NT2/D1 (cell line): ENCODE data around the gene PPP1R12B.
"Not testable (repeated sequence)": the region's sequence is repeated elsewhere in the genome, so short reads cannot be mapped to it uniquely, and the experiment has no call there.

Experiments used
- DNase-seq: peaks from one replicate; pipeline ENCODE4 v3.0.0-alpha.2; 2011; ENCODE audit warnings: low read depth, low spot score
- H3K27me3 ChIP-seq: 2 replicates; pipeline ENCODE4 v1.6.0; 2011; ENCODE audit warnings: mild to moderate bottlenecking; ENCODE audit not compliant: insufficient read length, insufficient read depth
- H3K36me3 ChIP-seq: 2 replicates; pipeline ENCODE4 v1.6.1; 2011; ENCODE audit warnings: mild to moderate bottlenecking, low read length, mixed read lengths; ENCODE audit not compliant: insufficient read depth, insufficient read length
- H3K4me1 ChIP-seq: 2 replicates; pipeline ENCODE4 v1.5.1; 2011; ENCODE audit not compliant: insufficient read depth, insufficient read length
- H3K4me3 ChIP-seq: 2 replicates; pipeline ENCODE4 v1.5.1; 2011; ENCODE audit warnings: low read depth; ENCODE audit not compliant: insufficient read length
- H3K9ac ChIP-seq: 2 replicates; pipeline ENCODE4 v1.6.0; 2011; ENCODE audit warnings: low read depth; ENCODE audit not compliant: insufficient read length
- H3K9me3 ChIP-seq: 2 replicates; pipeline ENCODE4 v1.5.1; 2011; ENCODE audit warnings: mild to moderate bottlenecking, low read length; ENCODE audit not compliant: insufficient read depth
- SUZ12 ChIP-seq: IDR thresholded peaks from 2 replicates; pipeline ENCODE4 v1.6.1; 2011; ENCODE audit not compliant: insufficient read length, insufficient read depth; ENCODE audit errors: extremely low read depth
- YY1 ChIP-seq: IDR thresholded peaks from 2 replicates; pipeline ENCODE4 v1.6.1; 2011; ENCODE audit not compliant: insufficient read length, insufficient read depth
- ZNF274 ChIP-seq: IDR thresholded peaks from 2 replicates; pipeline ENCODE4 v1.6.1; 2011; ENCODE audit warnings: mild to moderate bottlenecking, low read depth, low read length

The PPP1R12B gene

DNA sequence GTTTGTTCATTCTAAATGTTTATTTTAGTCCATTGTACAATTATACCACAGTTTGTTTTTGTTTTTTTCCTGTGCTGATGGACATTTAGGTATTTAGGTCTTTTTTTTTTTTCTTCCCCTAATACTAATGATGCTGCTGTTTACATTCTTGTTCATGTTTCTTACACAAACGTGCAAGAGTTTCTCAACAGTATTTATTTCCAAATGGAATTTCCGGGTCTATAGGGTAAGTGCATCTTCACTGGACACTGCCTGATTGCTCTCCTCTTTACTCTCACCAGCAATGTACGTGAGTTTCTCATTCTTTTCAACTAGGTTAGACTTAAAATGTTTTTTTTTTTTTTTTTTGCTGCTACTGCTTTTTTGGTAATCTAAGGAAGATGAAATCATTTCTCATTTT, 122.7 kb downstream of the PPP1R12B start:
- no peaks in the 10 kb centered on the region for H3K9me3 ChIP-seq
- H3K9ac ChIP-seq: no peak overlapping the region
- H3K36me3 ChIP-seq: no peaks in the 10 kb centered on the region
- H3K4me3 ChIP-seq: no peak overlapping the region
- no peak for TF ChIP-seq ZNF274
- no peak for TF ChIP-seq SUZ12
- TF ChIP-seq YY1: no peak
- no peak for DNase-seq
- H3K4me1 ChIP-seq: no peaks in the 10 kb centered on the region
- H3K27me3 ChIP-seq: no peaks in the 10 kb centered on the region

DNA sequence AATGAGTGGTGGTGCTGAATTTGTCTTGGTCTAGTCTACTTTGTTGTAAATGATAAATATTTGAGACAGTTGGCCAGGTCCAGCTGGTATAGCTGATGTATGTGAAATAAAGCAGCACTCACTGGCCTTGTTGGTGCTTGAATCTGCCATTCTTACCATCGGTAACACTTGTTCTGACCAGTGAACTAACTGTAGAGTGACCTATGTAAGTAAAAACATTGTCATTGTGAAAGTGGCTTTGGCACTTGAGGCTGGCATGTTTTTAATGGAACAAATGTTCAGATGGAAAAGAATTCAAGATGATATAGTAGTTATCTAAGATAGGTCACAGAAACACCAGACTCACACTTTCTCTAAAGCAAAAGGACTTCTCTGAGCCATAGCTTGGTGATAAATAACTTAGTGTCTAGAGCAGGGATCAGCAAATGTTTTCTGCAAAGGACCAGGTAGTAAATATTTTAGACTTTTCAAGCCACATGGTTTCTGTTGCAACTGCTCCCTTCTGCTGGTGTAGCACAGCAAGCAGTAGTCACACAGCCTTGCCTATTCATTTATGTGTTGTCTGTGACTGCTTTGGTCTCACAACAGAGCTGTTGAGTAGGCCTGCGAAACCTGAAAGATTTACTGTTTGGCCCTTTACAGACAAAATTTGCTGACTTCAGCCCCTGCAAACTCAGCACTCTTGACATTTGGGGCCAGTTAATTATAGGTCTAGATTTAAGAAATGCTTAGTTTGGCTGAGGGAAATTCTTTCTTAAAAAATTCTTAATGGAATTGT, 124.0 kb downstream of the PPP1R12B start:
- DNase-seq, H3K27me3 ChIP-seq, H3K4me3 ChIP-seq, H3K9ac ChIP-seq, H3K9me3 ChIP-seq, H3K36me3 ChIP-seq, H3K4me1 ChIP-seq: not testable (repeated sequence)

DNA sequence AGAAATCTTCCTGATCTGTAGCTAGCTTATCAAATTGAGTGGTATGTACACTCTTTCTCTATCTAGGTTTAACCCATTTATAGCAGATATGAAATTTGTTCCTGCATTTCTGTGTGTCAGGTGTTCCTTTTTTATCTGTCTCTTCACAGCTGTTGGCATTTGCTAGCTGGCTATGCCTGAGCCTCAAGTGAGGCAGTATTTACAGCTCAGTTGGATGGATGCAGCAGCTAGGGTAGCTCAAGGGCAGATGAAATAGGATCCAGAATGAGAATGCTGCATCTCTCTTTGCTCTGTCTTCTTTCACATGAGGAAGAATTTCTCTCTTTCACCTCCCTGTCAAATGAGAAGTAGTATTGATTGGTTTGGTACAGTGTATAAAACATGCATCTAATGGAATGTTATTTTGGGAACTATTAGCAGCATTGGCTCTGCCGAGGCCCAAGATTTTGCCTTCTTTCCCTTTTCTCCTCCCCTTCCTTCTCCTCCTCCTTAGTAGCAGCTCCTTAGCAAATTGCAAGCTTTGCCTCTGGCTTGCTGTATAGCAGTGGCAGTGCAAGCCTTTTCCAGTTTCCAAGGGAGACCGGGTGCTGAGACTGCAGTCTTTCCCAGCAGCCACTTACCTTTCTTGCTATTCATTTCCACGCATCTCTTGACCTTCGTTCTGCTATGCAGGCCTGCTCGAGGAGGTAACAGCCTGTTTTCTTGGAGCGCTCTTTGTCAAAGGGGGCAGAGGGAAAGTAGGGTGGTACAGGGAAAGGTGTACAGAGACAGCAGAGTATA, 125.0 kb downstream of the PPP1R12B start:
- DNase-seq, H3K9ac ChIP-seq, H3K9me3 ChIP-seq, H3K4me1 ChIP-seq, H3K4me3 ChIP-seq, H3K27me3 ChIP-seq, H3K36me3 ChIP-seq: not testable (repeated sequence)

DNA sequence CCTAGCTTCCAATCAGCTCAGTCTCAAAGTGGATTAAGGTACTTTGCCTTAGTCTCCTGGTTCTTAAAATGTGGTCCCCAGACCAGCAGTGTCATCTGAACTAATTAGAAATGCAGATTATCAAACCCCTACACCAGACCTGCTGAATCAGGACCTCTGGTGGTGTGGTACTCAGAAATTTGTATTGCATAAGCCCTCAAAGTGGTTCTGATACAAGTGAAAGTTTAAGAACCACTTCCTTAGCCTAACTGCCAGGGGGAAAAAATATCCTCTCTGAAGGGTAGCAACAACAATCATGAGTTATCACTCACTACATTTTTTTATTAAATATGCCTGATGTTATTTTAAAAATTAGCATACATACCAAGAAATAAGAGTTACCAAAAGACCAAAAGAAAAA, 131.2 kb downstream of the PPP1R12B start:
- DNase-seq, H3K4me1 ChIP-seq, H3K9me3 ChIP-seq, H3K27me3 ChIP-seq, H3K4me3 ChIP-seq, H3K9ac ChIP-seq, H3K36me3 ChIP-seq: not testable (repeated sequence)

DNA sequence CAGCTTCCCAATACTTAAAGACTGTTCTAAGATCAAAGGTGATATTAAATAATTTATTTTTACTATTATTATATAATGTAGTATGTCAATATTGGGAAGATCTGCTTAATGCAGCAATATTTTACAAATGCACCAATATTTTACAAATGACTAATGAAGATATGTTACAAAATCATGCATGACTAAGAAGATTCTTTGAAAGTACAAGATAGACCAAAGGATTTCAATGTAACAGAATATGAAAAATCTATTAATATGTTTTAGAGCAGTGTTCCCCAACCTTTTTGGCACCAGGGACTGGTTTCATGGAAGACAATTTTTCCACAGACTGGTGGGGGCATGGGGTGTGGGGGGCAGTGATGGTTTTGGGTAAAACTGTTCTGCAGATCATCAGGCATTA, 132.1 kb downstream of the PPP1R12B start:
- not testable (repeated sequence) for H3K4me3 ChIP-seq, H3K9ac ChIP-seq, H3K27me3 ChIP-seq, H3K36me3 ChIP-seq, H3K9me3 ChIP-seq, H3K4me1 ChIP-seq, DNase-seq

DNA sequence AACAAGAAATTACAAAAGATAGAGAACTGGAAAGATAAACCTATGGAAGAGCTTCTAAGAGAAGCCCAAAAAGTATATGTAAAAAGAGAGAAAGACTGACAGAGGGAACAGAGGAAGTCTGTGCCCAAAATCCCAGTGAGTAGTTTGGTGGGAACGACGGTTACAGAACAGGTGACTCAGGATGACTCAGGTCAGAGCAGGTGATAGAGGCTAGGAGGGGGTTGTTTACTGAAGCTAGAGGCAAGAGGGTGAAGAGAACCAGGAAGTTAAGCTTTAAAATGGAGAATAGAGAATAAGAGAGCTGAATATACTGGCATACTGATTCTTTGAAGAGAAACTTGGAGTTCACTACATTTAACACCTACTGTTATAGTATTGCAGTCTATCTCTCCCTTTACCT, 134.9 kb downstream of the PPP1R12B start:
- not testable (repeated sequence) for H3K4me1 ChIP-seq, H3K36me3 ChIP-seq, H3K4me3 ChIP-seq, H3K9ac ChIP-seq, DNase-seq, H3K9me3 ChIP-seq, H3K27me3 ChIP-seq

DNA sequence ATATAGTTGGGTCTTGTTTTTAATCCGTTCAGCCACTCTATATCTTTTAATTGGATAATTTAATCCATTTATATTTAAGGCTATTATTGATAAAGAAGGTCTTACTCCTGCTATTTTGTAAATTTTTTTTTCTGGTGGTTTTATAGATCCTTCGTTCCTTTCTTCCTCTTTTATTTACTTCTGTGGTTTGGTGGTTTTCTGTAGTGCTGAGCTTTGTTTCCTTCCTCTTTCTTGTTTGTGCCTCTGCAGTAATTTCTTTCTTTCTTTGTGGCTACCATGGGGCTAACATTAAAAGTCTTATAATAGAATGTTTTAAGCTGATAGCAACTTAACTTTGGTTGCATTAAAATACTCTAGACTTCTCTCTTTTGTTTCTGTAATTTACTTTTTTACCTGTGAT, 135.5 kb downstream of the PPP1R12B start:
- not testable (repeated sequence) for DNase-seq, H3K4me3 ChIP-seq, H3K4me1 ChIP-seq, H3K27me3 ChIP-seq, H3K9ac ChIP-seq, H3K9me3 ChIP-seq
- peaks cover 13% of the 10 kb centered on the region for H3K36me3 ChIP-seq

DNA sequence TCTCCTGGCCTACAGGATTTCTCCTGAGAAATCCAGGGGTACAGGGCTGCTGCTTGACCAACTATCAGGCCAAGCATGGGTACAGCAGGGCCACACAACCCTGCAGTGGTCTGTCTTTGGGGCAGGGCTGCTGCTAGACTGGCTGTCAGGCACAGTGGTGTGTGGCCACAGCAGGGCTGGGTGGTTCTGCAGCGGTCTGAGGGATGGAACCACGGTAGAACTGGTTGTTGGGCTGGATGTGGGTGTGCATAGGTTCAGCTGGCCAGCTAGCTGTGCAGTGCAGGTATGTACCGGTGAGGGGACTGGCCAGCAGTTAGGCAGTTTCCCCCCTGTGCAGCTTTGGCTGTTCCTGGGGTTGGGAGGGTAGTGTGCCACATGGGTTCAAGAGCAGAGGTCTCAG, 136.3 kb downstream of the PPP1R12B start:
- peaks cover 14% of the 10 kb centered on the region for H3K36me3 ChIP-seq
- not testable (repeated sequence) for DNase-seq, H3K4me3 ChIP-seq, H3K27me3 ChIP-seq, H3K9me3 ChIP-seq, H3K9ac ChIP-seq, H3K4me1 ChIP-seq

DNA sequence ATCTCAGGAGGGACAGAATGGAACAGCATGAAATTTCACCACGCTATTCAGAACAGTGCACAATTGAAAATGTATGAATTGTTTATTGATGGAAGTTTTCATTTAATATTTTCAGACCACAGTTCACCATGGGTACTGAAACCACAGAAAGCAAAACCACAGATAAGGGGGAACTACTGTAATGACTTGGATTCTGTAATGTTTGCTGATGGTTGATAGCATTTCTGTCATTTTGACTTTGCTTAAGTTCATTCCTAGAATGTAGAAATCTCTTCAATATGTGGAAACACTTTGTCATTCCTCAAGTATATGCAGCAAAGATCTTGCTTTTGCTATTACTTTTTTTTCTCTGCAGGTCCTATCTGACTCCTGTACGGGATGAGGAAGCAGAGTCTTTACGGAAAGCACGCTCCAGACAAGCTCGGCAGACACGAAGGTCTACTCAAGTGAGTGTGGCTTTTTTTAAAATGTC, 139.7 kb downstream of the PPP1R12B start:
- H3K27me3 ChIP-seq, H3K4me3 ChIP-seq: not testable (repeated sequence)

DNA sequence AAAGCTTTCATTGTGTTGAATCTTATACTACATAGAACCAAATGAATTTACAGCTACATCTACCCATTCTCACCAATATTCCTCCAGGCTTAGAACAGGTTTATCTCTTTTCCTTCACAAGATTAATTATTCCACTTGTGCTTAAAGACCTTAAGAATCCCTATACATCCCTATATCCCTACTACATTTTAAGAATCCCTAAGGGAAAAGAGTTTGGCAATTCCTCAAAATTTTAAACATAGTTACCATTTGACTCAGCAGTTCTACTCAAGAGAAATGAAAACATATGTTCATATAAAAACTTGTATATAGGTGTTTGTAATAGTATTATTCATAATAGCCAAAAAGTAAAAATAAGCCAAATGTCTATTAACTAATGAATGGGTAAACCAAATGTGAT, 140.6 kb downstream of the PPP1R12B start:
- DNase-seq, H3K9me3 ChIP-seq, H3K27me3 ChIP-seq, H3K4me3 ChIP-seq, H3K4me1 ChIP-seq, H3K9ac ChIP-seq: not testable (repeated sequence)
- H3K36me3 ChIP-seq: peaks cover 17% of the 10 kb centered on the region

More for the DNA sequence above, 139.7 kb downstream of the PPP1R12B start:
- H3K9ac ChIP-seq, H3K4me1 ChIP-seq, DNase-seq, H3K9me3 ChIP-seq: not testable (repeated sequence)
- H3K36me3 ChIP-seq: peaks cover 17% of the 10 kb centered on the region

DNA sequence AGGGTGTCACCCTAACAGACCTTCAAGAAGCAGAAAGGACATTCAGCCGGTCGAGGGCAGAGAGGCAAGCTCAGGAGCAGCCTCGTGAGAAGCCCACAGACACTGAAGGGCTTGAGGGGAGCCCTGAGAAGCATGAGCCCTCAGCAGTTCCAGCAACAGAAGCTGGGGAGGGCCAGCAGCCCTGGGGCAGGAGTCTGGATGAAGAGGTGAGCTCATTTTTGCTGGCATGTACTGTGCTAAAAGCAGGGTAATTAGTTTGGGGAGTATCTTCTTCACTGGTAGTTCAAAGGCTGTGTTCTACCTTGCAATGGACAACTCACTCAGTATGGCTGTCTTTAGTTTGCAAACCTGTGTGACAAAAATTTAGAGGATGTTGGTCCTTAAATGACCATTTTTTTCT, 144.6 kb downstream of the PPP1R12B start:
- not testable (repeated sequence) for H3K4me1 ChIP-seq, H3K9ac ChIP-seq, H3K4me3 ChIP-seq, H3K9me3 ChIP-seq, DNase-seq, H3K27me3 ChIP-seq
- H3K36me3 ChIP-seq: peaks cover 28% of the 10 kb centered on the region
